K562 (cell line): ENCODE measurements around the gene POLA1.

Experiments
- AFF1 ChIP-seq, 2 experiments: fragments of 450-650 bp; IDR thresholded peaks; 2 replicates each; pipeline ENCODE4 v1.6.1; 2018; ENCODE audit warnings: mild to moderate bottlenecking in 2 of 2, low read depth in 1 of 2; ENCODE audit not compliant: partially characterized antibody in 2 of 2
- ATF7 ChIP-seq: fragments of 450-650 bp; IDR thresholded peaks from 2 replicates; pipeline ENCODE4 v1.7.1; 2014; ENCODE audit warnings: mild to moderate bottlenecking, moderate library complexity
- BHLHE40 ChIP-seq: IDR thresholded peaks from 2 replicates; pipeline ENCODE4 v1.6.1; 2011; ENCODE audit warnings: low read length, improper control_type of control experiment
- BRF1 ChIP-seq: IDR thresholded peaks from 3 replicates; pipeline ENCODE4 v1.6.1; 2011; ENCODE audit warnings: borderline replicate concordance, mild to moderate bottlenecking; ENCODE audit not compliant: insufficient read length; ENCODE audit errors: extremely low read depth
- ELF1 ChIP-seq: fragments of 200-800 bp; sonication (Bioruptor generic); IDR thresholded peaks from 2 replicates; pipeline ENCODE4 v1.6.1; 2016; ENCODE audit warnings: missing genetic modification characterization, missing compliant biosample characterization
- ETS1 ChIP-seq: conservative IDR thresholded peaks from 2 replicates; pipeline ENCODE4 v1.6.1; 2011; ENCODE audit warnings: low read depth, mild to moderate bottlenecking, low read length; ENCODE audit not compliant: control insufficient read depth
- PATZ1 ChIP-seq: fragments of 250-450 bp; sonication (Bioruptor Pico); IDR thresholded peaks from 2 replicates; pipeline ENCODE4 v1.5.0; 2020; ENCODE audit warnings: mild to moderate bottlenecking, borderline replicate concordance
- POLR2AphosphoS2 ChIP-seq: IDR thresholded peaks from 2 replicates; pipeline ENCODE4 v1.6.1; 2012; ENCODE audit warnings: low read length, improper control_type of control experiment
- POLR2AphosphoS5 ChIP-seq: IDR thresholded peaks from 2 replicates; pipeline ENCODE4 v1.6.1; 2011; ENCODE audit warnings: mild to moderate bottlenecking, low read depth, low read length, moderate library complexity; ENCODE audit not compliant: control insufficient read depth, insufficient read depth
- PRDM10 ChIP-seq: fragments of 450-650 bp; IDR thresholded peaks from 2 replicates; pipeline ENCODE4 v1.6.1; 2018; ENCODE audit not compliant: partially characterized antibody
- RNF219 ChIP-seq: fragments of 250-450 bp; sonication (Bioruptor Pico); IDR thresholded peaks from 2 replicates; pipeline ENCODE4 v1.5.0; 2022; ENCODE audit warnings: mild to moderate bottlenecking
- TCF7L2 ChIP-seq: fragments of 150-350 bp; IDR thresholded peaks from 2 replicates; pipeline ENCODE4 v1.6.1; 2016; ENCODE audit warnings: low read depth, mild to moderate bottlenecking, low read length, moderate library complexity
- THAP7 ChIP-seq: fragments of 250-450 bp; sonication (Bioruptor Pico); IDR thresholded peaks from 2 replicates; pipeline ENCODE4 v1.5.0; 2021
- TRIM24 ChIP-seq, 2 experiments: fragments of 450-650 bp; IDR thresholded peaks; 2 replicates each; pipeline ENCODE4 v1.6.1; 2016

- TF ChIP-seq PRDM10 = no peak
- no peak for TF ChIP-seq ELF1 (tag)
- no peak for TF ChIP-seq RNF219 (CRISPR knock-in tag)
- TF ChIP-seq ETS1 = no peak
- TF ChIP-seq ATF7 = no peak
- TF ChIP-seq POLR2AphosphoS5 = no peak
- no peak for TF ChIP-seq TCF7L2
- no peak for TF ChIP-seq THAP7 (CRISPR knock-in tag)
- no peak for TF ChIP-seq BRF1
- no peak for TF ChIP-seq TRIM24 (IDR thresholded peaks at IDR 0.05)
- TF ChIP-seq POLR2AphosphoS2 = no peak
- no peak for TF ChIP-seq BHLHE40
- TF ChIP-seq AFF1 (IDR thresholded peaks at IDR 0.05; ENCODE audit: low read depth in 1 of 2, partially characterized antibody in 2 of 2) = no peak
- no peak for TF ChIP-seq PATZ1
These were observed 197.0 kb downstream of the POLA1 start for GRCh38 chrX:24890677-24891076.
